SK-N-SH treated with all-trans-retinoic acid at 6 μM for 48 hours (cell line): ENCODE measurements around the gene IL10RA.

Experiments
- ATAC-seq: fragments of 200-7000 bp; cut with Tn5 transposase; 3 replicates; pipeline ENCODE4 v1.9.1; 2020; ENCODE audit warnings: mild to moderate bottlenecking, moderate library complexity
- ARNTL ChIP-seq: fragments of 450-650 bp; formaldehyde crosslinking; IDR thresholded peaks from 2 replicates; pipeline ENCODE4 v1.5.0; 2020; ENCODE audit warnings: low read depth, mild to moderate bottlenecking, moderate library complexity, borderline replicate concordance
- BACH2 ChIP-seq: fragments of 250-450 bp; sonication (Bioruptor Pico); IDR thresholded peaks from 2 replicates; pipeline ENCODE4 v1.9.0; 2021; ENCODE audit warnings: mild to moderate bottlenecking, borderline replicate concordance
- CREB5 ChIP-seq: fragments of 250-450 bp; sonication (Bioruptor Pico); IDR thresholded peaks from 2 replicates; pipeline ENCODE4 v1.5.1; 2020; ENCODE audit warnings: low read depth, mild to moderate bottlenecking, moderate library complexity
- ESRRG ChIP-seq: fragments of 250-450 bp; sonication (Bioruptor Pico); IDR thresholded peaks from 2 replicates; pipeline ENCODE4 v1.6.1; 2021; ENCODE audit warnings: mild to moderate bottlenecking
- GLIS3 ChIP-seq: fragments of 250-450 bp; sonication (Bioruptor Pico); IDR thresholded peaks from 2 replicates; pipeline ENCODE4 v1.5.0; 2020; ENCODE audit warnings: mild to moderate bottlenecking, moderate library complexity
- ISL1 ChIP-seq: fragments of 250-450 bp; sonication (Bioruptor Pico); IDR thresholded peaks from 2 replicates; pipeline ENCODE4 v2.1.2; 2022; ENCODE audit warnings: mild to moderate bottlenecking, moderate library complexity
- OSR1 ChIP-seq: fragments of 250-450 bp; sonication (Bioruptor Pico); IDR thresholded peaks from 2 replicates; pipeline ENCODE4 v1.8.0; 2022; ENCODE audit warnings: moderate library complexity, mild to moderate bottlenecking, inconsistent platforms
- PATZ1 ChIP-seq: fragments of 250-450 bp; sonication (Bioruptor Pico); IDR thresholded peaks from 2 replicates; pipeline ENCODE4 v1.8.0; 2020; ENCODE audit warnings: mild to moderate bottlenecking, moderate library complexity, borderline replicate concordance
- PPARA ChIP-seq: fragments of 250-450 bp; sonication (Bioruptor Pico); IDR thresholded peaks from 2 replicates; pipeline ENCODE4 v1.5.0; 2020; ENCODE audit warnings: mild to moderate bottlenecking, borderline replicate concordance
- RARB ChIP-seq: fragments of 250-450 bp; sonication (Bioruptor Pico); IDR thresholded peaks from 2 replicates; pipeline ENCODE4 v1.8.0; 2021; ENCODE audit warnings: mild to moderate bottlenecking, moderate library complexity
- SNAI2 ChIP-seq: fragments of 250-450 bp; sonication (Bioruptor Pico); IDR thresholded peaks from 2 replicates; pipeline ENCODE4 v1.5.0; 2020; ENCODE audit warnings: mild to moderate bottlenecking, moderate library complexity
- TCF4 ChIP-seq: fragments of 250-450 bp; sonication (Bioruptor Pico); IDR thresholded peaks from 2 replicates; pipeline ENCODE4 v1.8.0; 2021; ENCODE audit warnings: mild to moderate bottlenecking, moderate library complexity, borderline replicate concordance
- TOX ChIP-seq: fragments of 250-450 bp; sonication (Bioruptor Pico); IDR thresholded peaks from 2 replicates; pipeline ENCODE4 v1.8.0; 2021; ENCODE audit warnings: mild to moderate bottlenecking, moderate library complexity, borderline replicate concordance
- ZC3H10 ChIP-seq: fragments of 250-450 bp; sonication (Bioruptor Pico); IDR thresholded peaks from 2 replicates; pipeline ENCODE4 v1.5.1; 2021; ENCODE audit warnings: mild to moderate bottlenecking, moderate library complexity
- ZFP3 ChIP-seq: fragments of 250-450 bp; sonication (Bioruptor Pico); IDR thresholded peaks from 2 replicates; pipeline ENCODE4 v1.5.0; 2020; ENCODE audit warnings: mild to moderate bottlenecking, moderate library complexity
- ZFP30 ChIP-seq: fragments of 450-650 bp; formaldehyde crosslinking; IDR thresholded peaks from 2 replicates; pipeline ENCODE4 v1.5.0; 2022; ENCODE audit warnings: mild to moderate bottlenecking, moderate library complexity
- ZNF565 ChIP-seq: fragments of 450-650 bp; formaldehyde crosslinking; conservative IDR thresholded peaks from 2 replicates; pipeline ENCODE4 v1.5.0; 2020; ENCODE audit warnings: low read depth, mild to moderate bottlenecking, moderate library complexity
- ZNF70 ChIP-seq: fragments of 450-650 bp; formaldehyde crosslinking; IDR thresholded peaks from 2 replicates; pipeline ENCODE4 v1.5.0; 2020; ENCODE audit warnings: mild to moderate bottlenecking, moderate library complexity
- ZNF8 ChIP-seq: fragments of 450-650 bp; formaldehyde crosslinking; IDR thresholded peaks from 2 replicates; pipeline ENCODE4 v1.5.0; 2020; ENCODE audit warnings: mild to moderate bottlenecking, moderate library complexity
- TF ChIP-seq, protein P1 (sequence below): fragments of 250-450 bp; sonication (Bioruptor Pico); IDR thresholded peaks from 2 replicates; pipeline ENCODE4 v1.8.0; 2021; ENCODE audit warnings: low read depth, mild to moderate bottlenecking, moderate library complexity, borderline replicate concordance
- TF ChIP-seq, protein P2 (sequence below): fragments of 250-450 bp; sonication (Bioruptor Pico); IDR thresholded peaks from 2 replicates; pipeline ENCODE4 v1.5.1; 2021; ENCODE audit warnings: mild to moderate bottlenecking, moderate library complexity
- TF ChIP-seq, protein P3 (sequence below): fragments of 250-450 bp; sonication (Bioruptor Pico); IDR thresholded peaks from 2 replicates; pipeline ENCODE4 v1.5.0; 2020; ENCODE audit warnings: mild to moderate bottlenecking, moderate library complexity

Gene IL10RA

DNA sequence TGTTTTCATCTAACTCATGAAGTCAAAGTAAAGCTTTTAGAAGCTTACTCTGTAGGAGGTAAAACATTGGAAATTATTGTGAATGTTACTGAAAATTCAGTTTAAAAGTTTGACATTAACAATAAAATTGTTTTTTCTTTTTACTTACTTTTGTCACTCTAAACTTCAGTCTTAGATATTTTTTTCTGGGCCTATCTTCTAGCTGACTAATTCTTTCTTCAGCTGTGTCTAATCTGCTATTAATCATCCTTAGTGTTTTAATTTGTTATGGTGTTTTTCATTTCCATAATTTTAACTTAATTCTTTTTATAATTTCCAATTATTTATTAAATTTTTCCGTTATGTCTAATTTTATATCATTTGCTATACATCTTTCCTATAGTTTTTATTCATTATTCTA lies 35.0 kb downstream of the IL10RA start (continued):
- TF ChIP-seq, protein P1, sequence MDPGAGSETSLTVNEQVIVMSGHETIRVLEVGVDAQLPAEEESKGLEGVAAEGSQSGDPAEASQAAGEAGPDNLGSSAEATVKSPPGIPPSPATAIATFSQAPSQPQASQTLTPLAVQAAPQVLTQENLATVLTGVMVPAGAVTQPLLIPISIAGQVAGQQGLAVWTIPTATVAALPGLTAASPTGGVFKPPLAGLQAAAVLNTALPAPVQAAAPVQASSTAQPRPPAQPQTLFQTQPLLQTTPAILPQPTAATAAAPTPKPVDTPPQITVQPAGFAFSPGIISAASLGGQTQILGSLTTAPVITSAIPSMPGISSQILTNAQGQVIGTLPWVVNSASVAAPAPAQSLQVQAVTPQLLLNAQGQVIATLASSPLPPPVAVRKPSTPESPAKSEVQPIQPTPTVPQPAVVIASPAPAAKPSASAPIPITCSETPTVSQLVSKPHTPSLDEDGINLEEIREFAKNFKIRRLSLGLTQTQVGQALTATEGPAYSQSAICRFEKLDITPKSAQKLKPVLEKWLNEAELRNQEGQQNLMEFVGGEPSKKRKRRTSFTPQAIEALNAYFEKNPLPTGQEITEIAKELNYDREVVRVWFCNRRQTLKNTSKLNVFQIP (CRISPR knock-in tag): no peak

- TF ChIP-seq ZFP3 (no peak), ZNF565 (CRISPR knock-in tag) (no peak), ZC3H10 (CRISPR knock-in tag) (no peak), BACH2 (no peak), SNAI2 (CRISPR knock-in tag) (no peak), TCF4 (CRISPR knock-in tag) (no peak), TOX (no peak), ESRRG (CRISPR knock-in tag) (no peak), ISL1 (CRISPR knock-in tag) (no peak), PPARA (no peak), OSR1 (no peak), ZFP30 (CRISPR knock-in tag) (no peak), ARNTL (CRISPR knock-in tag) (no peak), RARB (no peak), ZNF70 (no peak), GLIS3 (no peak), CREB5 (CRISPR knock-in tag) (no peak)
- TF ChIP-seq, protein P2, sequence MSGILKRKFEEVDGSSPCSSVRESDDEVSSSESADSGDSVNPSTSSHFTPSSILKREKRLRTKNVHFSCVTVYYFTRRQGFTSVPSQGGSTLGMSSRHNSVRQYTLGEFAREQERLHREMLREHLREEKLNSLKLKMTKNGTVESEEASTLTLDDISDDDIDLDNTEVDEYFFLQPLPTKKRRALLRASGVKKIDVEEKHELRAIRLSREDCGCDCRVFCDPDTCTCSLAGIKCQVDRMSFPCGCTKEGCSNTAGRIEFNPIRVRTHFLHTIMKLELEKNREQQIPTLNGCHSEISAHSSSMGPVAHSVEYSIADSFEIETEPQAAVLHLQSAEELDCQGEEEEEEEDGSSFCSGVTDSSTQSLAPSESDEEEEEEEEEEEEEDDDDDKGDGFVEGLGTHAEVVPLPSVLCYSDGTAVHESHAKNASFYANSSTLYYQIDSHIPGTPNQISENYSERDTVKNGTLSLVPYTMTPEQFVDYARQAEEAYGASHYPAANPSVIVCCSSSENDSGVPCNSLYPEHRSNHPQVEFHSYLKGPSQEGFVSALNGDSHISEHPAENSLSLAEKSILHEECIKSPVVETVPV (CRISPR knock-in tag): no peak
- TF ChIP-seq, protein P1 (CRISPR knock-in tag): no peak
- no peak for ATAC-seq
These were observed 41.5 kb downstream of the IL10RA start for GRCh38 chr11:118027694-118028093.

DNA sequence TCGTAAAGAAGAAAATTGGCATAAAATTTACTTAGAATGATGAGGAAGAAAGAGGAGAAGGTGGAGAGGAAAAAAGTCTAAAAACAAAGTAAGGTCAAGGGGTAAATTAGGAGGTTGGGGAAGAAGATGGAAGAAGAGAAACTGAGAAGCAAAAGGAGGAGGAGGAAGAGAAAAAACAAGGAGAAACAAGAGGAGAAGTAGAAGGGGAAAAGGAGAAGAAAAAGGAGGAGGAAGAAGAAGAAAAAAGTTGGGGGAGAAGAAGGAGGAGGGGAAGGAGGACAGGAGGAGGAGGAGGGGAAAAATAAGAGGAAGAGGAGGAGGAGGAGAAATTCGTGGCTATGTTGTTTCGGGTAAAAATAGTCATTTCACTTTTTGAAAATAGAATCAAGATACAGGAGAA lies 42.4 kb downstream of the IL10RA start:
- no peak for ATAC-seq

DNA sequence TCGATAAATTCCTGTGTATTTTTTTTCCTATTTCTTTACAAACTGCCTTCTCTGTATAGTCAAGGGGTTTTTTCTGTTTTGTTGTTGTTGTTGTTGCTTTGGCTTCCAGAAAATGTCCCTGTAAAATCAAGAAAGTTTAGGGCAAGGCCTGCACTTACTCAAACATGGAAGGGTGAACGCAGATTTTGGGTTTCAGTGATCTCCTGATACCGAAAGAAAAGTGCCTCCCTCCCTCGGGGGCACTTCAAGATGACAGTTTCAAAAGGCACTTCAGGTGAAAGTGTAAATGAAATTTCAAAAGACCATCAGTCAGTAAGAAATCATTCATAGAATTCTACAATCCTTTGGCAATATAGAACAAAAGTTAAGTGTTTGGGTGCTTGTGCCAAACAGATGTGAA lies 47.2 kb downstream of the IL10RA start:
- ATAC-seq: no peak
- TF ChIP-seq SNAI2 (CRISPR knock-in tag) (no peak), ISL1 (CRISPR knock-in tag) (no peak), TOX (no peak), ZC3H10 (CRISPR knock-in tag) (no peak), ZFP30 (CRISPR knock-in tag) (no peak), OSR1 (no peak), ZNF8 (no peak), PATZ1 (CRISPR knock-in tag) (no peak), RARB (no peak), BACH2 (no peak), ZNF565 (CRISPR knock-in tag) (no peak), ZFP3 (no peak), TCF4 (CRISPR knock-in tag) (no peak)
- TF ChIP-seq, protein P3, sequence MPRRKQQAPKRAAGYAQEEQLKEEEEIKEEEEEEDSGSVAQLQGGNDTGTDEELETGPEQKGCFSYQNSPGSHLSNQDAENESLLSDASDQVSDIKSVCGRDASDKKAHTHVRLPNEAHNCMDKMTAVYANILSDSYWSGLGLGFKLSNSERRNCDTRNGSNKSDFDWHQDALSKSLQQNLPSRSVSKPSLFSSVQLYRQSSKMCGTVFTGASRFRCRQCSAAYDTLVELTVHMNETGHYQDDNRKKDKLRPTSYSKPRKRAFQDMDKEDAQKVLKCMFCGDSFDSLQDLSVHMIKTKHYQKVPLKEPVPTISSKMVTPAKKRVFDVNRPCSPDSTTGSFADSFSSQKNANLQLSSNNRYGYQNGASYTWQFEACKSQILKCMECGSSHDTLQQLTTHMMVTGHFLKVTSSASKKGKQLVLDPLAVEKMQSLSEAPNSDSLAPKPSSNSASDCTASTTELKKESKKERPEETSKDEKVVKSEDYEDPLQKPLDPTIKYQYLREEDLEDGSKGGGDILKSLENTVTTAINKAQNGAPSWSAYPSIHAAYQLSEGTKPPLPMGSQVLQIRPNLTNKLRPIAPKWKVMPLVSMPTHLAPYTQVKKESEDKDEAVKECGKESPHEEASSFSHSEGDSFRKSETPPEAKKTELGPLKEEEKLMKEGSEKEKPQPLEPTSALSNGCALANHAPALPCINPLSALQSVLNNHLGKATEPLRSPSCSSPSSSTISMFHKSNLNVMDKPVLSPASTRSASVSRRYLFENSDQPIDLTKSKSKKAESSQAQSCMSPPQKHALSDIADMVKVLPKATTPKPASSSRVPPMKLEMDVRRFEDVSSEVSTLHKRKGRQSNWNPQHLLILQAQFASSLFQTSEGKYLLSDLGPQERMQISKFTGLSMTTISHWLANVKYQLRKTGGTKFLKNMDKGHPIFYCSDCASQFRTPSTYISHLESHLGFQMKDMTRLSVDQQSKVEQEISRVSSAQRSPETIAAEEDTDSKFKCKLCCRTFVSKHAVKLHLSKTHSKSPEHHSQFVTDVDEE (CRISPR knock-in tag): no peak
- TF ChIP-seq, protein P1 (CRISPR knock-in tag): no peak
- TF ChIP-seq, protein P2 (CRISPR knock-in tag): no peak

More for the DNA sequence above, 42.4 kb downstream of the IL10RA start:
- TF ChIP-seq ISL1 (CRISPR knock-in tag) (no peak), ZNF70 (no peak)
